Thymus (tissue), 11 donors: ENCODE data around the gene PTPRB. TPM values are rescaled to one million over a fixed set of nuclear protein-coding genes. Genes with fewer than 3 reads are reported as not detected.
A peak's percentile ranks its signal among the peaks of the same experiment; 100 is the strongest.

Experiments
- DNase-seq, 9 donors: peaks; one replicate each; pipeline ENCODE4 v3.0.0-alpha.2; 2013; ENCODE audit warnings: low spot score in 9 of 9, low read depth in 6 of 9, missing footprints in 1 of 9
- H3K27ac ChIP-seq, 2 donors: one replicate each; pipeline ENCODE4 v1.5.1; 2013; ENCODE audit warnings: control low read depth in 1 of 2, low read depth in 1 of 2, low read length in 1 of 2, mild to moderate bottlenecking in 1 of 2, moderate library complexity in 1 of 2
- H3K27me3 ChIP-seq, 2 donors: one replicate each; pipeline ENCODE4 v1.5.1; 2013; ENCODE audit warnings: low read length in 1 of 2; ENCODE audit not compliant: control insufficient read depth in 2 of 2, insufficient read depth in 1 of 2
- H3K36me3 ChIP-seq, 2 donors: one replicate each; pipeline ENCODE4 v1.5.1; 2013; ENCODE audit warnings: low read length in 1 of 2, mild to moderate bottlenecking in 1 of 2, moderate library complexity in 1 of 2; ENCODE audit not compliant: control insufficient read depth in 2 of 2, insufficient read depth in 2 of 2
- H3K4me1 ChIP-seq, 2 donors: one replicate each; pipeline ENCODE4 v1.5.1; 2013; ENCODE audit warnings: low read length in 2 of 2; ENCODE audit not compliant: control insufficient read depth in 2 of 2, insufficient read depth in 2 of 2
- H3K4me3 ChIP-seq, 2 donors: one replicate each; pipeline ENCODE4 v1.5.1; 2013; ENCODE audit warnings: low read length in 2 of 2, control low read depth in 1 of 2, mild to moderate bottlenecking in 1 of 2
- H3K9me3 ChIP-seq, 2 donors: one replicate each; pipeline ENCODE4 v1.5.1; 2013; ENCODE audit warnings: low read length in 1 of 2, mild to moderate bottlenecking in 1 of 2; ENCODE audit not compliant: control insufficient read depth in 2 of 2, insufficient read depth in 1 of 2
- WGBS: extraction: QIAGEN DNeasy Blood & Tissue Kit; methylation state at CpG from one replicate; pipeline ENCODE4 v1.1.7; 2013; 5-methylcytosine and 5-hydroxymethylcytosine counted together
- polyA plus RNA-seq: library from polyadenylated mRNA; stranded (reverse); fragments of 200-250 nt; gene quantifications from one replicate; pipeline ENCODE4 v1.2.3, GENCODE V29; 2013
- total RNA-seq: library from RNA; stranded (reverse); fragments of 120-200 nt; gene quantifications from one replicate; pipeline ENCODE4 v1.2.4, GENCODE V29; 2013
- donor health status: healthy.

Gene PTPRB
- total and polyA plus RNA-seq, 2 donors, result 2.3 to 2.8 TPM

- Histone ChIP-seq H3K36me3 (no peaks in the 10 kb centered on the region), H3K4me3 (no peak overlapping the region), H3K27ac (no peak overlapping the region), H3K27me3 (no peaks in the 10 kb centered on the region), H3K9me3 (no peaks in the 10 kb centered on the region), H3K4me1 (peaks cover 0 to 2% of the 10 kb centered on the region in 2 donors)
- no peak for DNase-seq
- WGBS, result 88% methylated on average over 1 of the region's 1 CpG
Observed at GRCh38 chr12:70646850-70647249, 9.6 kb upstream of the PTPRB start.

DNA sequence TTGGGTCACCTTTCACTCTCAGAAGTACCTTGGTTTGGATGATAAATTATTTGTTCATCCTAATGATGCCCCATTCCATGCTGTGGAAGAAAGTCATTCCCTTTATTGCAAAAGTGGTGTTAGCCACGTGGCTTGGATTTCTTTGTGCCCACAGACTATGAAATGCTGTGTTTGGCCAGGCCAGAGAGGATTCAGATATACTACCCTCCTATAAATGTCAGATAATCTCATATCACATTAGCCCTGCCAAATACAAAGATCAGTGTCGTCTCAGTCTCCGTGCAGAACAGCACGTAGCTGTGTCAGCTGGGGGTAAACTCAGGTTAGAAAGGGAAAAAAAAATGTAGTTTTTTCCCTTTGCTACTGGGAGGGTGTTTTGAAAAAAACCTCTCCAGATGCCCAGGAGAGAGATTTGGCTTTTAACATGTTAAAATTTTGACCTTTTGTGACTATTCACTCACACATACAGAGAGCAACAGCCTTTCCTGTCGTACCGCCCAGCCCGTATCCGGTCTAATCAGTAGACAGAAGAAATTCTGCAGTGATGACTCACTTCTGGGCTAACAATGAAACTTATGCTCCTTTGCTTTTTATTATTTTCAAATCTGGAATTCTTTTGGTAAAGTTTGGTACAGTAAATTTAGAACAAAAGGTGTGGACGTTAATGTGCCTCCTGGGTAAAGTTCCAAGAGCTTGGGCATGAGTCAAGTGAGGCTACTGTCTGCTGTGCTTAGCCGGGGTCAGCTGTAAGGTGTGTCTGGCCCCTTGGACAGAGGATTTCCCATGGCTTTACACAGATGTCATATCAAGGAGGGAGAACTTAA, 8.5 kb upstream of the PTPRB start:
- Histone ChIP-seq H3K9me3 (no peaks in the 10 kb centered on the region), H3K4me1 (peaks cover 0 to 2% of the 10 kb centered on the region in 2 donors), H3K27me3 (no peaks in the 10 kb centered on the region), H3K4me3 (no peak overlapping the region), H3K27ac (no peak overlapping the region), H3K36me3 (no peaks in the 10 kb centered on the region)
- 35% methylated on average over 10 of the region's 10 CpGs for WGBS
- peak in 3 of 9 donors; percentile 7 to 49 (median 13) for DNase-seq

DNA sequence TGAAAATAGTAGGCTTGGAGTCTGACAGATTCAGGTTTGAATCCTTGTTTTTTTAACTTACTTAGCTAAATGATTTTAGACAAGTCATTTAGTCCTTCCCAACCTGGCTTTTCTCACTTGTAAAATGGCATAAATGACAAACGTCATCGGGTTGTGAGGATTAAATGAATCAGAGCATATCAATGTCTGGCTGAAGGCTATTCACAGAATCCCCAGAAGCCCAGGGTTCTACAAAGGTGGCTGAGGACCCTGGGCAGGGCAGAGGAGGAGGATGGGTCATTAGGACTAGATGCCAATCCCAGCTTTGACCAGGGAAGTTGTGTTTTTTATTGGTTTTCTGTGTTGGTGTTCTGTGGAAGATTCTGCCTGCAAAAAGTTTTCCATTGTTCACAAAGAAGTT, 7.6 kb upstream of the PTPRB start:
- H3K36me3 ChIP-seq, result no peaks in the 10 kb centered on the region
- WGBS, result 90% methylated on average over 2 of the region's 2 CpGs
- H3K9me3 ChIP-seq, result no peaks in the 10 kb centered on the region
- no peaks in the 10 kb centered on the region for H3K27me3 ChIP-seq
- no peak overlapping the region for H3K27ac ChIP-seq
- DNase-seq, result no peak
- peaks cover 0 to 2% of the 10 kb centered on the region in 2 donors for H3K4me1 ChIP-seq
- no peak overlapping the region for H3K4me3 ChIP-seq

DNA sequence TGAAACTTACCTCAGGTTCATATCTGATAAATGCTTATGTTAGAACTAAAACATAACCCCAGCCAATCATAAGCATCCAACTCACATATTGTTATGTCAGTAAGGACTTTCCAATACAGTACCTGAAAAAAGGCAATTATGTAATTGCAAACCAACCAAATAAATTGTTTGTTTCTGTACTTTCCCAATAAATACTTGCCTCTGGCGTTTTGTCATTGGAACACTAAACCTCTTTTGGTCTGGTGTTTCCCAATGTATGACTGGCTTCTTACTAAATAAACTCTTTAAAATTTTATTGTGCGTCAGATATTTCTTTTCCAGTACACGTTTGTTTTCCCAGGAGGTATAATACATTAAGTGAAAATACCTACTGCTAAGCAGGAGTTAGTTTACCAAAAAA, 6.7 kb upstream of the PTPRB start:
- WGBS, result 93% methylated on average over 3 of the region's 3 CpGs
- H3K36me3 ChIP-seq, result no peaks in the 10 kb centered on the region
- no peaks in the 10 kb centered on the region for H3K27me3 ChIP-seq
- no peak for DNase-seq
- peaks cover 0 to 2% of the 10 kb centered on the region in 2 donors for H3K4me1 ChIP-seq
- no peak overlapping the region for H3K27ac ChIP-seq
- H3K9me3 ChIP-seq, result no peaks in the 10 kb centered on the region
- no peak overlapping the region for H3K4me3 ChIP-seq

DNA sequence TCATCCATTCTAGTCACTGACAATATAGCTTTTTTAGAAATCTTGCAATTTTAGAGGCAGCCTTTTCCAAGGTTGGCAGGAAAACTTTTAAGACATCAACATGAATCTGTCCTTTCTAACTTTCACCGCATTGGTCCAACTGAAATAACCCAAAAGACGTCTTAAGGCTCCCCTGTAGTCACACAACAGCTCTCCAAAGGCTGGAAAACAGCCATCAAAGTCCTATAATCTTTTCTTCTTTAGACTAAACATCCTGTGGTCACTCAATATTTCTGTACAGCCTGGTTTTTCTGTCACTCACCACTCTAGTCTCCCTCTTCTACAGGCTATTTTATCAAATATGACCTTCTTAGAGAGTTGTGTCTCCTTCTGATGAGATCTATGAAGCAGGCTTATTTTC, 4.5 kb upstream of the PTPRB start:
- no peaks in the 10 kb centered on the region for H3K36me3 ChIP-seq
- DNase-seq, result no peak
- no peaks in the 10 kb centered on the region for H3K27me3 ChIP-seq
- WGBS, result 89% methylated on average over 2 of the region's 2 CpGs
- no peaks in the 10 kb centered on the region for H3K9me3 ChIP-seq
- H3K4me3 ChIP-seq, result no peak overlapping the region
- H3K27ac ChIP-seq, result no peak overlapping the region
- H3K4me1 ChIP-seq, result peaks cover 0 to 2% of the 10 kb centered on the region in 2 donors

GRCh38 chr12:70640901-70641300, 3.7 kb upstream of the PTPRB start:
- Histone ChIP-seq H3K4me3 (no peak overlapping the region), H3K36me3 (no peaks in the 10 kb centered on the region), H3K27ac (no peak overlapping the region), H3K27me3 (no peaks in the 10 kb centered on the region), H3K4me1 (no peaks in the 10 kb centered on the region), H3K9me3 (no peaks in the 10 kb centered on the region)
- 95% methylated on average over 1 of the region's 1 CpG for WGBS
- no peak for DNase-seq

DNA sequence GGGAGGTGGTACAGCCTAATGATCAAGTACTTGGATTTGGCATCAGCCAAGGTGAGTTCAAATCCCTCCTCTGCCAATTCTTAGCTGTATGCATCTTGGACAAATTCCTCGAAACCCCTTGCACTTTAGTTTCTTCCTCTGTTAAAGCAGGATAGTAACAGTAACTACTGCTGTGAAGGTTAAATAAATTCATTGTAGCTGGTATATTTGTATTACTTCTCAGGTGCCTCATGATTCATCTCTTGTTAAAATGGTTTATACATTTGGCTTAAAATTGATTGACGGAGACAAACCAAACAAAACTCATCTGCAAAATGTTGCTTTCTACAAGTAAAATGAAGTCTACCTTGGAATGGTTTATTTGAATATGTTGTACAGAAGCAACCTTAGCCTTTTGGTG, 2.3 kb upstream of the PTPRB start:
- no peak for DNase-seq
- no peaks in the 10 kb centered on the region for H3K36me3 ChIP-seq
- no peaks in the 10 kb centered on the region for H3K9me3 ChIP-seq
- no peaks in the 10 kb centered on the region for H3K4me1 ChIP-seq
- no peaks in the 10 kb centered on the region for H3K27me3 ChIP-seq
- WGBS, result 94% methylated on average over 2 of the region's 2 CpGs
- no peak overlapping the region for H3K27ac ChIP-seq
- H3K4me3 ChIP-seq, result no peak overlapping the region

DNA sequence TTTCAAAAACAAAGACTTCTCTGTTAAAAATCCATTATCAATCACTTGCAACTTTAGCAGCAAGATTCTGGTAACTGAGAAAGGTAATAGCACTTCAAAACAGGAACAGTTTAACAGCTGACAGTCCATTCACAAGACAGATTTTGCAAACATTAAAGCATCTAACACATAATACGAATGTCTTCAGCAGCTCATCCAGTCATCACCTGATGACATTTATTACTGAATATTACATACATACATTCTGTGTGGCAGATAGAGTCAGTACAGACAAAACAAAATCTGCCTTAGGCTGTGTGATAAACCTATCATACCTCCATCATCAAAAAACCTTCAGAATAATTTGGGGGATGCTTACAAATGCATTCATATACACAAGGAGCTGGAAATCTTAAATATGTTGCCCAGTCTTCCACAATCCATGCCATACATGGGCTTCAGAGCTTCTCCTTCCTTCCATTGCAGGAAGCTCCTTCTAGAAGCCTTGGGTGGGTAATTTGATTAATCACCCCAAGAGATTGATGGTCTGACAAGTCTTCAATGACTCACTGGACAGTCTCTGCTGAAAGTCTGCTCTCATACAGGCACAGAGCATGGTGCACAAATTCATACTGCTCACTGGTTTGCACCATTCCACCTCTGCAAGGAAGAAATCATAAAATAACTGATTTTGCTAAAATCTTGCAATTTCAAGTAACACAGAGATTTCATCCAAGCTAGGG, 1.6 kb upstream of the PTPRB start:
- no peaks in the 10 kb centered on the region for H3K27me3 ChIP-seq
- no peaks in the 10 kb centered on the region for H3K4me1 ChIP-seq
- 95% methylated on average over 1 of the region's 1 CpG for WGBS
- no peak overlapping the region for H3K27ac ChIP-seq
- no peaks in the 10 kb centered on the region for H3K36me3 ChIP-seq
- no peak for DNase-seq
- no peaks in the 10 kb centered on the region for H3K9me3 ChIP-seq
- no peak overlapping the region for H3K4me3 ChIP-seq

GRCh38 chr12:70635755-70636154, 1.5 kb downstream of the PTPRB start:
- no peaks in the 10 kb centered on the region for H3K9me3 ChIP-seq
- no peak for DNase-seq
- H3K36me3 ChIP-seq, result no peaks in the 10 kb centered on the region
- no peak overlapping the region for H3K4me3 ChIP-seq
- H3K27ac ChIP-seq, result no peak overlapping the region
- no peaks in the 10 kb centered on the region for H3K27me3 ChIP-seq
- no peaks in the 10 kb centered on the region for H3K4me1 ChIP-seq
- WGBS, result 94% methylated on average over 7 of the region's 7 CpGs
